SH-SY5Y (cell line): ENCODE results near the gene JAKMIP2.

Experiments used
- GATA2 ChIP-seq: IDR thresholded peaks from 2 replicates; pipeline ENCODE4 v1.6.1; 2011; ENCODE audit warnings: mild to moderate bottlenecking, low read depth, low read length
- GATA3 ChIP-seq: IDR thresholded peaks from 2 replicates; pipeline ENCODE4 v1.6.1; 2011; ENCODE audit warnings: low read depth, mild to moderate bottlenecking, low read length, moderate library complexity

GRCh38 chr5:147746986-147747385, 35.5 kb downstream of the JAKMIP2 start:
- no peak for TF ChIP-seq GATA2
- no peak for TF ChIP-seq GATA3
